ENCODE results near the gene OR2M2. TPM values are rescaled to one million over a fixed set of nuclear protein-coding genes. Genes with fewer than 3 reads are reported as not detected.

The OR2M2 gene
- total RNA-seq, 4 donors from 2014 or later, result not detected

DNA sequence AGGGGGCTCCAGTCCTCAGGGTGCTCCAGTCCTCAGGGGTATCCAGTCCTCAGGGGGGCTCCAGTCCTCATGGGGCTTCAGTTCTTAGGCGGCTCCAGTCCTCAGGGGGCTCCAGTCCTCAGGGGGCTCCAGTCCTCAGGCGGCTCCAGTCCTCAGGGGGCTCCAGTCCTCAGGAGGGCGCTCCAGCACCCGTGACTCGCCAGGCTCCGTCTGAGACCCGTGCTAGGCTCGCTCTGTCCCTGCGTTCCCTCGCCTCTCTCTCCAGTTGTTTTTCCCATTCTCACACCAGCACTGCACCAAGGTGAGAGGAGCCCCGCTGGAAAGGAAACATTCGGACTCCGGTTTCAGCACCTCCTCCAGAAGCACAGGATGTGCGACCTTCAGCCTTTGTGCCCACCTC lies 9.4 kb upstream of the OR2M2 start:
- DNase-seq (ENCODE audit: low spot score in 2 of 2), result no peak
- TF ChIP-seq POLR2A (IDR thresholded peaks at IDR 0.05), result no peak
- TF ChIP-seq, protein P1, sequence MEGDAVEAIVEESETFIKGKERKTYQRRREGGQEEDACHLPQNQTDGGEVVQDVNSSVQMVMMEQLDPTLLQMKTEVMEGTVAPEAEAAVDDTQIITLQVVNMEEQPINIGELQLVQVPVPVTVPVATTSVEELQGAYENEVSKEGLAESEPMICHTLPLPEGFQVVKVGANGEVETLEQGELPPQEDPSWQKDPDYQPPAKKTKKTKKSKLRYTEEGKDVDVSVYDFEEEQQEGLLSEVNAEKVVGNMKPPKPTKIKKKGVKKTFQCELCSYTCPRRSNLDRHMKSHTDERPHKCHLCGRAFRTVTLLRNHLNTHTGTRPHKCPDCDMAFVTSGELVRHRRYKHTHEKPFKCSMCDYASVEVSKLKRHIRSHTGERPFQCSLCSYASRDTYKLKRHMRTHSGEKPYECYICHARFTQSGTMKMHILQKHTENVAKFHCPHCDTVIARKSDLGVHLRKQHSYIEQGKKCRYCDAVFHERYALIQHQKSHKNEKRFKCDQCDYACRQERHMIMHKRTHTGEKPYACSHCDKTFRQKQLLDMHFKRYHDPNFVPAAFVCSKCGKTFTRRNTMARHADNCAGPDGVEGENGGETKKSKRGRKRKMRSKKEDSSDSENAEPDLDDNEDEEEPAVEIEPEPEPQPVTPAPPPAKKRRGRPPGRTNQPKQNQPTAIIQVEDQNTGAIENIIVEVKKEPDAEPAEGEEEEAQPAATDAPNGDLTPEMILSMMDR (IDR thresholded peaks at IDR 0.05), result no peak
- intact Hi-C loops (cut with DNase I; ENCODE audit: low total_unique reads), result no loop called here
- H3K4me3 ChIP-seq (ENCODE audit: low read depth, poor library complexity, severe bottlenecking), result no peak overlapping the region
- 91% methylated on average over 14 of the region's 14 CpGs for WGBS, 2 donors

DNA sequence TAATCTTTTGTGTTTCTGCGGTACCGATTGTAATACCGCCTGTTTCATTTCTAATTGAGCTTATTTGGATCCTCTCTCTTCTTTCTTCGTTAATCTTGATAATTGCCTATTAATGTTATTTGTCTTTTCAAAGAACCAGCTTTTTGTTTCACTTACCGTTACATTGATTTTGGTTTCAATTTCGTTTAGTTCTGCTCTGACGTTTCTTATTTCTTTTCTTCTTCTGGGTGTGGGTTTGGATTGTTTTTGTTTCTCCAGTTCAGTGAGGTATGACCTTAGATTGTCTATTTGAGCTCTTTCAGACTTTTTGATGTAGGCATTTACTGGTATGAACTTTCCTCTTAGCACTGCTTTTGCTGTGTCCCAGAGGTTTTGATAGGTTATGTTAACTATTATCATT lies 9.4 kb downstream of the OR2M2 start:
- TF ChIP-seq, protein P1 (IDR thresholded peaks at IDR 0.05), result no peak
- TF ChIP-seq POLR2A (IDR thresholded peaks at IDR 0.05), result no peak
- 63 to 72% methylated on average over 7 of the region's 7 CpGs for WGBS, 2 donors
- H3K4me3 ChIP-seq (ENCODE audit: low read depth, poor library complexity, severe bottlenecking), result no peak overlapping the region
- intact Hi-C loops (cut with DNase I; ENCODE audit: low total_unique reads), result no loop called here
- no peak for DNase-seq (ENCODE audit: low spot score in 2 of 2)

DNA sequence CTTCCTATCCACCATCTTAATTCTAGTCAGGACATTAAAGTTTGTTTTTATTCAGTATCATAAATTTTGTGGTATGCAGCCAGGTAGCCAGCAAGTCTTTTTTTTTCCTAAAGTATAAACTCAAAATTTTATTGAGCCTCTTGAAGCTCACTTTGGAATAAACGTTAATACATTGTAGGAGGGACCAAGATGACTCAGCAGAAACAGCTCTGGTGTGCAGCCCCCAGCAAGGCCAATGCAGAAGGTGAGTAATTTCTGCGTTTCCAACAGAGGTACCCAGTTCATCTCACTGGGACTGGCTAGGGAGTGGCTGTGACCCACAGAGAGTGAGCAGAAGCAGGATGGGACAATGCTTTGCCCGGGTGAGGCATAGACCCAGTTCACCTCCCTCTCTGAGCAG lies 12.7 kb downstream of the OR2M2 start:
- no peak for DNase-seq (ENCODE audit: low spot score in 2 of 2)
- 64 to 81% methylated on average over 3 of the region's 3 CpGs for WGBS, 2 donors
- no peak overlapping the region for H3K4me3 ChIP-seq (ENCODE audit: low read depth, poor library complexity, severe bottlenecking)
- TF ChIP-seq, protein P1 (IDR thresholded peaks at IDR 0.05), result no peak
- TF ChIP-seq POLR2A (IDR thresholded peaks at IDR 0.05), result no peak
- intact Hi-C loops (cut with DNase I; ENCODE audit: low total_unique reads), result no loop called here

DNA sequence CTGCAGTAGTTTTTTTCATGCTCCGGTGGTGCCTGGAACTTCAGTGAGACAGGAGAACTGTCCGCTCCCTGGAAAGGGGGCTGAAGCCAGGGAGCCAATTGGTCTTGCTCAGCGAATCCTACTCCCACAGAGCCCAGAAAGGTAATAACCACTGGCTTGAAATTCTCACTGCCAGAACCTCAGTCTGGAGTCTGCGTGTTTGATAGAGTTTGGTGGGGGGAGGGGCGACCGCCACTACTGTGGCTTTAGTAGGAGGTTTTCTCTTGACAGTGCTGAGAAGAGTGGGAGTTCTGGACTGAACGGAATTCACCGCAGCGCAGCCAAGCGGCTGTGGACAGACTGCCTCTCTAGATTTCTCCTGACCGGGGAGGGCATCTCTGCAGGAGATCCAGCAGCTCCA lies 14.4 kb downstream of the OR2M2 start:
- no peak for DNase-seq (ENCODE audit: low spot score in 2 of 2)
- 57 to 62% methylated on average over 11 of the region's 11 CpGs for WGBS, 2 donors
- H3K4me3 ChIP-seq (ENCODE audit: low read depth, poor library complexity, severe bottlenecking), result no peak overlapping the region
- TF ChIP-seq POLR2A (IDR thresholded peaks at IDR 0.05), result no peak
- TF ChIP-seq, protein P1 (IDR thresholded peaks at IDR 0.05), result no peak
- intact Hi-C loops (cut with DNase I; ENCODE audit: low total_unique reads), result no loop called here

DNA sequence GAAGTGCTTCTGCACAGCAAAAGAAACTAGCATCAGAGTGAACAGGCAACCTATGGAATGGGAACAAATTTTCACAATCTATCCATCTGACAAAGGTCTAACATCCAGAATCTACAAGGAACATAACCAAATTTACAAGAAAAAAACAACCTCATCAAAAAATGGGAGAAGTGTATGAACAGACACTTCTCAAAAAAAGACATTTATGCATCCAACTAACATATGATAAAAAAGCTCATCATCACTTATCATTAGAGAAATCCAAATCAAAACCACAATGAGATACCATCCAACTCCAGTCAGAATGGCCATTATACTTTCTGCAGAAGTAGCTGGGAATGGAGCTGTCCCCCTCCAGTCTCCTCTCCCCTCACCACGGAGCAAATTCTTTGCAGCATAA lies 19.5 kb downstream of the OR2M2 start:
- H3K4me3 ChIP-seq (ENCODE audit: low read depth, poor library complexity, severe bottlenecking), result no peak overlapping the region
- TF ChIP-seq, protein P1 (IDR thresholded peaks at IDR 0.05), result no peak
- TF ChIP-seq POLR2A (IDR thresholded peaks at IDR 0.05), result no peak
- intact Hi-C loops (cut with DNase I; ENCODE audit: low total_unique reads), result no loop called here
- 42 to 79% methylated on average over 1 of the region's 1 CpG for WGBS, 2 donors
- no peak for DNase-seq (ENCODE audit: low spot score in 2 of 2)

DNA sequence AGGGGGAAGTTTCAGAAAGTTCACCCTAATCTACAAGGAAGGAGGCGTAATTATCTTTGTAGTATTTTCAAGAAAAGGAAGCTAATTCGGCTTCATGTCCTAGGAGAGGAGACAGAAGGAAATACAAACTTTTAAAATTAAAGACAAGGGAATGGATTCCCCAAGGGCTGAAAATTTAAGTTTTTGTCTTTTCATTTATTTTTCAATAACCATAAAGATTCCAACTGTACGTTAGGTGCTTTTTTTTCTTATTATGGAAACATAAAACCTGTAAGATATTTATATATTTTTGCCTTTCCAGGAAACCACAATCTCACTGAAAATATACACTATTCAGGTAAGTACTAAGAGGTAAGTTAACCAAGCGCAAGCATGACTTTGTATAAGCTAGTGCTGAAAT lies 22.3 kb downstream of the OR2M2 start, which contains the start of gene OR2M3:
Gene OR2M3 (plus strand): TSS at position 301 of the 400 bp plus-strand sequence. CDS start 5,803 bp downstream, outside the sequence.
- DNase-seq (ENCODE audit: low spot score in 2 of 2), result no peak
- H3K4me3 ChIP-seq (ENCODE audit: low read depth, poor library complexity, severe bottlenecking), result no peak within 1 kb of the TSS
- TF ChIP-seq POLR2A (IDR thresholded peaks at IDR 0.05), result no peak
- TF ChIP-seq, protein P1 (IDR thresholded peaks at IDR 0.05), result no peak
- intact Hi-C loops (cut with DNase I; ENCODE audit: low total_unique reads), result no loop called here
- WGBS, 2 donors, result 55 to 59% methylated on average over 4 of the region's 4 CpGs
